Karpas-422 (cell line): ENCODE results near the gene RXRA. TPM values are rescaled to one million over a fixed set of nuclear protein-coding genes. Genes with fewer than 3 reads are reported as not detected.

ENCODE experiments used
- DNase-seq: peaks from one replicate; pipeline ENCODE4 v3.0.0-alpha.2; 2015
- H2AFZ ChIP-seq: fragments of 200-600 bp; sonication (generic); 2 replicates; pipeline ENCODE4 v1.6.1; 2014; ENCODE audit warnings: antibody characterized with exemption, low read length, mixed read lengths
- H3K27ac ChIP-seq: fragments of 200-600 bp; sonication (generic); 2 replicates; pipeline ENCODE4 v1.5.1; 2014; ENCODE audit warnings: mild to moderate bottlenecking, low read length, moderate library complexity
- H3K27me3 ChIP-seq: fragments of 200-600 bp; sonication (generic); 2 replicates; pipeline ENCODE4 v1.6.1; 2014; ENCODE audit warnings: low read length, mixed read lengths
- H3K36me3 ChIP-seq: fragments of 200-600 bp; sonication (generic); 2 replicates; pipeline ENCODE4 v1.6.1; 2014; ENCODE audit warnings: low read length, mixed read lengths; ENCODE audit not compliant: insufficient read depth
- H3K4me1 ChIP-seq: fragments of 200-600 bp; sonication (generic); 2 replicates; pipeline ENCODE4 v1.6.1; 2014; ENCODE audit warnings: mild to moderate bottlenecking, low read length, mixed read lengths
- H3K4me2 ChIP-seq: fragments of 200-600 bp; sonication (generic); 2 replicates; pipeline ENCODE4 v1.6.1; 2014; ENCODE audit warnings: low read length, low read depth, mild to moderate bottlenecking; ENCODE audit not compliant: poor library complexity, severe bottlenecking
- H3K4me3 ChIP-seq: fragments of 200-600 bp; sonication (generic); 2 replicates; pipeline ENCODE4 v1.5.1; 2014; ENCODE audit warnings: mild to moderate bottlenecking, antibody characterized with exemption, low read length, mixed read lengths
- H3K79me2 ChIP-seq: fragments of 200-600 bp; sonication (generic); 2 replicates; pipeline ENCODE4 v1.6.1; 2014; ENCODE audit warnings: mild to moderate bottlenecking, low read length, mixed read lengths
- H3K9ac ChIP-seq: fragments of 200-600 bp; sonication (generic); 2 replicates; pipeline ENCODE4 v1.6.0; 2014; ENCODE audit warnings: low read length
- H3K9me2 ChIP-seq: fragments of 200-600 bp; sonication (generic), shearing (Covaris generic); replicated peaks from 2 replicates; pipeline ENCODE4 v1.6.0; 2014; ENCODE audit warnings: mild to moderate bottlenecking, low read length, moderate library complexity; ENCODE audit not compliant: insufficient read depth
- H3K9me3 ChIP-seq: fragments of 300-700, 200-600 bp; sonication (generic); 2 replicates; pipeline ENCODE4 v1.6.1; 2014; ENCODE audit warnings: low read length, mixed read lengths
- H4K20me1 ChIP-seq: fragments of 200-600 bp; sonication (generic); 2 replicates; pipeline ENCODE4 v1.6.1; 2014; ENCODE audit warnings: mild to moderate bottlenecking, antibody characterized with exemption, low read length, low read depth; ENCODE audit not compliant: insufficient read depth
- total RNA-seq: library from RNA; depleted of rRNA; stranded (reverse); fragments of >200 nt; shearing (Covaris generic); gene quantifications from 2 replicates; pipeline ENCODE4 v1.2.3, GENCODE V29; 2014; ENCODE audit warnings: low replicate concordance

RXRA gene
- total RNA-seq, 1 experiment from 2014 or later = not detected

- Histone ChIP-seq H3K4me3 (no peak overlapping the region), H3K4me2 (no peak overlapping the region), H2AFZ (no peak overlapping the region), H3K4me1 (no peaks in the 10 kb centered on the region), H3K9me2 (no peaks in the 10 kb centered on the region), H4K20me1 (no peaks in the 10 kb centered on the region), H3K36me3 (no peaks in the 10 kb centered on the region), H3K9ac (no peak overlapping the region), H3K9me3 (no peaks in the 10 kb centered on the region), H3K79me2 (no peaks in the 10 kb centered on the region), H3K27ac (no peak overlapping the region), H3K27me3 (no peaks in the 10 kb centered on the region)
- no peak for DNase-seq
Observed at GRCh38 chr9:134441227-134442084, 115.2 kb downstream of the RXRA start.

GRCh38 chr9:134442085-134442474, 115.8 kb downstream of the RXRA start:
- no peak for DNase-seq
- Histone ChIP-seq H3K9me2 (no peaks in the 10 kb centered on the region), H3K4me2 (no peak overlapping the region), H3K36me3 (no peaks in the 10 kb centered on the region), H3K9ac (no peak overlapping the region), H3K4me1 (no peaks in the 10 kb centered on the region), H3K9me3 (no peaks in the 10 kb centered on the region; the same call in 1 of the 2 replicates), H3K79me2 (no peaks in the 10 kb centered on the region), H3K27ac (no peak overlapping the region), H3K27me3 (no peaks in the 10 kb centered on the region), H3K4me3 (no peak overlapping the region), H4K20me1 (no peaks in the 10 kb centered on the region), H2AFZ (no peak overlapping the region)

- no peaks in the 10 kb centered on the region for H3K27me3 ChIP-seq
- no peak overlapping the region for H3K27ac ChIP-seq
- H2AFZ ChIP-seq = no peak overlapping the region
- H3K4me1 ChIP-seq = no peaks in the 10 kb centered on the region
- peaks cover under 1% of the 10 kb centered on the region; the same call in 1 of the 2 replicates for H3K9me3 ChIP-seq
- no peak overlapping the region for H3K9ac ChIP-seq
- H3K36me3 ChIP-seq = no peaks in the 10 kb centered on the region
- H4K20me1 ChIP-seq = no peaks in the 10 kb centered on the region
- H3K9me2 ChIP-seq = no peaks in the 10 kb centered on the region
- DNase-seq = no peak
- no peak overlapping the region for H3K4me2 ChIP-seq
- H3K79me2 ChIP-seq = no peaks in the 10 kb centered on the region
- no peak overlapping the region for H3K4me3 ChIP-seq
Observed at GRCh38 chr9:134442486-134443173, 116.4 kb downstream of the RXRA start.

- H3K9ac ChIP-seq = no peak overlapping the region
- H3K27ac ChIP-seq = no peak overlapping the region
- no peak overlapping the region for H3K4me2 ChIP-seq
- no peaks in the 10 kb centered on the region for H3K9me2 ChIP-seq
- H3K9me3 ChIP-seq = peaks cover 8% of the 10 kb centered on the region
- no peaks in the 10 kb centered on the region for H3K27me3 ChIP-seq
- no peaks in the 10 kb centered on the region for H3K36me3 ChIP-seq
- no peaks in the 10 kb centered on the region for H3K79me2 ChIP-seq
- H3K4me3 ChIP-seq = no peak overlapping the region
- DNase-seq = peak; percentile 89
- H2AFZ ChIP-seq = no peak overlapping the region
- no peaks in the 10 kb centered on the region for H4K20me1 ChIP-seq
- no peaks in the 10 kb centered on the region for H3K4me1 ChIP-seq
Observed at GRCh38 chr9:134443174-134444037, 117.2 kb downstream of the RXRA start.

GRCh38 chr9:134444038-134444315, 117.7 kb downstream of the RXRA start:
- H3K36me3 ChIP-seq = no peaks in the 10 kb centered on the region
- no peaks in the 10 kb centered on the region for H3K79me2 ChIP-seq
- H4K20me1 ChIP-seq = no peaks in the 10 kb centered on the region
- no peak overlapping the region for H3K9ac ChIP-seq
- no peaks in the 10 kb centered on the region for H3K27me3 ChIP-seq
- H3K9me3 ChIP-seq = peaks cover 13% of the 10 kb centered on the region
- no peaks in the 10 kb centered on the region for H3K9me2 ChIP-seq
- no peaks in the 10 kb centered on the region for H3K4me1 ChIP-seq
- no peak for DNase-seq
- H3K27ac ChIP-seq = no peak overlapping the region
- H3K4me3 ChIP-seq = no peak overlapping the region
- no peak overlapping the region for H3K4me2 ChIP-seq
- no peak overlapping the region for H2AFZ ChIP-seq

GRCh38 chr9:134445000-134445399, 118.7 kb downstream of the RXRA start:
- Histone ChIP-seq H3K79me2 (no peaks in the 10 kb centered on the region), H3K27me3 (no peaks in the 10 kb centered on the region), H3K4me1 (peaks cover 4% of the 10 kb centered on the region), H3K9me3 (peaks cover 13% of the 10 kb centered on the region), H3K36me3 (no peaks in the 10 kb centered on the region), H2AFZ (no peak overlapping the region), H4K20me1 (no peaks in the 10 kb centered on the region), H3K9ac (no peak overlapping the region), H3K4me3 (no peak overlapping the region), H3K27ac (no peak overlapping the region), H3K9me2 (no peaks in the 10 kb centered on the region), H3K4me2 (no peak overlapping the region)
- no peak for DNase-seq

- Histone ChIP-seq H3K9me3 (peaks cover 13% of the 10 kb centered on the region), H3K27ac (no peak overlapping the region), H3K4me3 (no peak overlapping the region), H3K4me1 (peaks cover 10% of the 10 kb centered on the region), H3K27me3 (no peaks in the 10 kb centered on the region), H2AFZ (no peak overlapping the region), H3K79me2 (no peaks in the 10 kb centered on the region), H3K9me2 (no peaks in the 10 kb centered on the region), H3K36me3 (no peaks in the 10 kb centered on the region), H3K9ac (no peak overlapping the region), H3K4me2 (peak overlapping the region; percentile 27), H4K20me1 (no peaks in the 10 kb centered on the region)
- peak; percentile 96 for DNase-seq
Observed at GRCh38 chr9:134449180-134449916, 123.1 kb downstream of the RXRA start.
